Subcutaneous abdominal adipose tissue (tissue), 5 donors: ENCODE data around the gene CPVL.
"Not testable (repeated sequence)": the region's sequence is repeated elsewhere in the genome, so short reads cannot be mapped to it uniquely, and the experiment has no call there.

Experiments
- H3K27ac ChIP-seq: one replicate; pipeline ENCODE4 v1.7.0; 2013; ENCODE audit warnings: low read depth, mild to moderate bottlenecking, inconsistent platforms, low read length, moderate library complexity
- H3K27me3 ChIP-seq, 5 donors: one replicate each; pipeline ENCODE4 v1.7.0; 2013; ENCODE audit warnings: low read length in 5 of 5, inconsistent platforms in 1 of 5; ENCODE audit not compliant: control insufficient read depth in 5 of 5, insufficient read depth in 4 of 5
- H3K36me3 ChIP-seq, 5 donors: one replicate each; pipeline ENCODE4 v1.7.0; 2013; ENCODE audit warnings: low read length in 5 of 5; ENCODE audit not compliant: control insufficient read depth in 5 of 5, insufficient read depth in 5 of 5
- H3K4me1 ChIP-seq, 5 donors: one replicate each; pipeline ENCODE4 v1.7.0; 2013; ENCODE audit warnings: low read length in 5 of 5, mild to moderate bottlenecking in 3 of 5, moderate library complexity in 1 of 5; ENCODE audit not compliant: control insufficient read depth in 5 of 5, insufficient read depth in 5 of 5
- H3K4me3 ChIP-seq, 5 donors: one replicate each; pipeline ENCODE4 v1.7.0; 2013; ENCODE audit warnings: low read length in 5 of 5, low read depth in 1 of 5
- H3K9ac ChIP-seq, 5 donors: one replicate each; pipeline ENCODE4 v1.7.0; 2013; ENCODE audit warnings: low read length in 5 of 5, mild to moderate bottlenecking in 4 of 5, moderate library complexity in 3 of 5
- H3K9me3 ChIP-seq, 5 donors: one replicate each; pipeline ENCODE4 v1.7.0; 2013; ENCODE audit warnings: low read length in 5 of 5; ENCODE audit not compliant: control insufficient read depth in 5 of 5
- donor health status: healthy.
- donor health status: healthy.
- donor health status: healthy.
- donor health status: healthy.
- donor health status: healthy.

The CPVL gene

DNA sequence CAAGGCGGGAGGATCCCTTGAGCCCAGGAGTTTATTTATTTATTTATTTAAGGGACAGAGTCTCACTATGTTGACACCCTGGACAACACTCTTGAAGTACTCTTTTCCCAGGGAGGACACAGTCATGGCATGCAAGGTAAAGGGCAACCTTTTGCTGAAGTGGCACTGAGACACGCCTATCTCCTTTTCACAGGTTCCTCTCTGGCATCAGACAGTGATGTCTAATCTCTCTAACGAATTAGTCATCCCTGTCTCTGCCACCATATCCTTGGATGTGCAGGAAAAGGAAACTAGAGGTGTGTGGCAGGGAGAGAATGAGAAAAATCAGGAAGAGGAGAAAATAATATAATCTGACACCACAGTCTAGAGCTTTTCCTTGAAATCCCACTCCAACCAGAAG, 19.5 kb downstream of the CPVL start:
- Histone ChIP-seq H3K4me3 (no peak overlapping the region), H3K9ac (no peak overlapping the region), H3K4me1 (peaks cover 0 to 24% (median 4%) of the 10 kb centered on the region in 5 donors), H3K27me3 (no peaks in the 10 kb centered on the region), H3K36me3 (no peaks in the 10 kb centered on the region), H3K27ac (no peak overlapping the region), H3K9me3 (no peaks in the 10 kb centered on the region)

DNA sequence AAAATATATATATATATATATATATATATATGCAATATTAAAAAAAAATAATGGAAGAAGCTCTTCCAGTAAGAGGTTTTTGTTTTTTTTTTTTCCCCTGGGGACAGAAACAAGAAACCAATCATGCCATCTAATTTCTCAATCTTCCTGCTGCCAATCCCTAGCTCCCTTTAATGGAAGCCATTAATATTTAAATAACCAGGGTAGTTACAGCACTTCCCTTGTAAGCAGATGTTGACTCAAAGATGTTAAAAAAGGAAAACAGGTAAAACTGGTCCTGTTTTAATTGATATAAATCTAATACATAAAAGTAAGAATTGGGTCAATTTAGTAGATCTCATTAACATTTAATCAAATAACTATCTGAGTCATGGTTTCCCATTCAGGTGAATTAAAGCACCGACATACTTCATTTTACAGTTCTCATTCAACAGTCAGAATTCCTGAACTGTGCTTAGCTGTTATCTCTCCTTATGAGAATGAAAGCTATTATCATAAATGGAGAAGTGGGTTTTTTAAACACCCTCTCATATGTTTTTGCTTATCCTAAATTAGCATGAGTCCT, 22.6 kb downstream of the CPVL start:
- H3K36me3 ChIP-seq, result peaks cover 0 to 3% (median 0%) of the 10 kb centered on the region in 5 donors
- H3K4me3 ChIP-seq, result no peak overlapping the region
- H3K4me1 ChIP-seq, result peaks cover 0 to 24% (median 4%) of the 10 kb centered on the region in 5 donors
- no peak overlapping the region for H3K9ac ChIP-seq
- H3K9me3 ChIP-seq, result no peaks in the 10 kb centered on the region
- peaks cover 0 to 2% (median 0%) of the 10 kb centered on the region in 5 donors for H3K27me3 ChIP-seq
- no peak overlapping the region for H3K27ac ChIP-seq

DNA sequence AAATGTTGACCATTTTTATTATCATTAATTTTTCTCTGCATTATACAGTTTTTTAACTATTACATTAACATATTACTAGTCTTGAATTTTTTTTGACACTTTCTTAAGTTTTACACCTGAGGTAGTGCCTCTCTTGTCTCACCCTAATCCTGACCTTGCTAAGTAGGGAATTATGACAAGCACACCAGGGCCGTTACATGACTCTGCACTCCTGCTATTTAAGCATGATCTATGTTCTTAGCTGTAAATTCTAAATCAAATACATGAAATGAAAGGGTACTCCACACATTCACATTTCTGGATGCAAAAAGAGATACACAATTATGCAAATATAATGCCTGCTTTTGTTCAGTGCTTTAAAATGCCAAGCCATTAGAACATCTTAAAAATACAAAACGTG, 23.6 kb downstream of the CPVL start:
- no peaks in the 10 kb centered on the region for H3K9me3 ChIP-seq
- peaks cover 0 to 2% (median 0%) of the 10 kb centered on the region in 5 donors for H3K27me3 ChIP-seq
- H3K4me1 ChIP-seq, result peaks cover 0 to 20% (median 4%) of the 10 kb centered on the region in 5 donors
- H3K36me3 ChIP-seq, result peaks cover 0 to 3% (median 0%) of the 10 kb centered on the region in 5 donors
- H3K9ac ChIP-seq, result no peak overlapping the region
- H3K27ac ChIP-seq, result no peak overlapping the region
- H3K4me3 ChIP-seq, result no peak overlapping the region

DNA sequence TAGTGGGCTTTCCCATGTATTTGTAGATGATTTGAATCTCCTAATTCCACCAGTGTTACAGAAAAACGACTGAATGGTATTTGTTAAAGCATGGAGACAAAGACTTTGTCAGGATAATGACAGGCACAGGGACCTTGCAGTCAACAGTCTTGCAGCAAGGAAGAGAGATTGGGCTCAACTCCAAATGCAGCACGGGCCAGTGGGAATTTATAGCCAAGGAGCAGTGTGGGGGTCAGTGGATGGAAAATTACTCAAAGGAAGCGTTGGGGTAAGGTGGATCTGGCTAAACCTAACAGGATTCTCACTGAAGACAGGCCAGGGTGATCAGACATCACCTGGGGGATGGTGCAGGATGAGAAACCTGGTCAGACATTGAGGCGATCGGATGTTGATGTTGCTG, 24.3 kb downstream of the CPVL start:
- Histone ChIP-seq H3K4me3 (peak overlapping the region in 1 of 5 donors; percentile 5), H3K27me3 (peaks cover 0 to 2% (median 0%) of the 10 kb centered on the region in 5 donors), H3K9me3 (no peaks in the 10 kb centered on the region), H3K9ac (no peak overlapping the region), H3K4me1 (peaks cover 0 to 16% (median 4%) of the 10 kb centered on the region in 5 donors), H3K27ac (no peak overlapping the region), H3K36me3 (peaks cover 0 to 3% (median 0%) of the 10 kb centered on the region in 5 donors)

DNA sequence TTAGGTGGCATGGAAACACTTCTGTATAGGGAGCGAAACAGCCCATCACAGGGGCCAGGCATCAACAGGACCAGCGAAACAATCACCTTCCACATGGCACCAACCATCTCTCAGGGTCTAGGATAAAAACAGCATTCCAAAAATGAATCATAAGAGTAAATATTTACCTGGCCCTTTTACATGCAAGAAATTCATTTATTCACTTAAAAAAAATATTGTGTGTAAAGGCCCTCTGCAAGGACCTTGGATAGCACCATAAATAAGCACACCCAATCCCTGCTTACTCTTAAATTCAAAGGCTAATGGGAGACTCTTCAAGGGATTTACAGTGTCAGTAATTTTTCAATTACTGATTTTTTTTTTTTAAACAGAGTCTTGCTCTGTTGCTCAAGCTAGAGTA, 25.4 kb downstream of the CPVL start:
- Histone ChIP-seq H3K4me3 (no peak overlapping the region), H3K27me3 (peaks cover 0 to 2% (median 0%) of the 10 kb centered on the region in 5 donors), H3K27ac (no peak overlapping the region), H3K4me1 (peaks cover 0 to 19% (median 4%) of the 10 kb centered on the region in 5 donors), H3K9me3 (no peaks in the 10 kb centered on the region), H3K36me3 (peaks cover 0 to 3% (median 0%) of the 10 kb centered on the region in 5 donors), H3K9ac (no peak overlapping the region)

DNA sequence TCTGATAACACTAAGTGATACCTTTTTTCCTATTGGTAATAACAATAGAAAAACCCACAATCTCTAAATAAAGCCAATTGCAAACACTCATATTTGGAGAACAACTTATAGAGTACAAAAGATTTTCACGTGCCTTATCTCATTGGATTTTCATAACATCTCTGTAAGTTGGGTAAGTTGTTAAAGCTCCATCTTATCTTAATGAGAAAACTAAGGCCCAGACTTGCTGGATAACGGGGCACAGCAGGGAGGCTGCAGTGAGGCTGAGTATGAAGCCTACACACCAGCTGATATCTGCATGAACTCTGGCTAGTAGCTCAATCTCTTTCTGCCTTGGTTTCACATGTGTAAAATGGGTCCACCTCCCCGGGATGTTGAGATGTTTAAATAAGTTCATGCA, 26.8 kb downstream of the CPVL start:
- H3K9me3 ChIP-seq, result no peaks in the 10 kb centered on the region
- no peak overlapping the region for H3K9ac ChIP-seq
- H3K27ac ChIP-seq, result no peak overlapping the region
- peaks cover 0 to 19% (median 4%) of the 10 kb centered on the region in 5 donors for H3K4me1 ChIP-seq
- no peak overlapping the region for H3K4me3 ChIP-seq
- peaks cover 0 to 3% (median 0%) of the 10 kb centered on the region in 5 donors for H3K36me3 ChIP-seq
- H3K27me3 ChIP-seq, result peaks cover 0 to 2% (median 0%) of the 10 kb centered on the region in 5 donors

DNA sequence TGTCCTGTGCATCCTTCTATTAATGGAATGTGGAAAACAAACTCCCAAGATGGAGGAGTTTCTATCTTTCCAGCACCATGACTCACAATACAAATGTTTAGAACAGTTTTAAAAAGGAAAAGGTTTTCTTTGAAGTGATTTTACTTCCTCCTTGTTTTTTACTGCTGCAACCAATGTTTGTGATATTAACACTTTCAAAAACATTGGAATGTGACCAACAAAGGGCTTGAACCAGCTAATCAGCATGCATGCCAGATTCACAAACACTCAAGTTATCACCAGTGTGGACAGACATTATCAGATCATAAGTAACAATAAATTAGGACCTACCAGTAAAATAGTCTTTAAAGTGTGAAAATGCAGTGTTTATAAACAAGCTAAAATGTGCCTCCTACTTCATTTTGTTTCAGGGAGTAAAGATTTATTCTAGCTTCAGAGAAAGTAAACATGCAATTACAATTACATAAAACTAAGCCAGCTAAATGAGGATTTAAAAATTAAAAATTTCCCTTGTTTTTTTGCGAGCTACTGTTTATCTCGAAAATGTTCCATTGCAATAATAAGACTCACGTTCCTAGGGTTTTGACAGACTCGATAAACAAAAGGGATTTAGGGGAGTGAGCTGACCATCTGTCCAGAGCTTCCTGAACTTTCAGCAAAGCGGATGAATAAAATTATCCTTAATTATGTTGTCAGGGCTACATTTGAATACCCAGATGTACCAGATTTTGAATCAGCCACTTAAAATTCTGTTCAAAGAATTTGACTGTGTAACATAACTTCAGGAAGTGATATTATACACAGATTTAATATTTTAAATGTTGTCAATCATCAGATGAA, 29.8 kb downstream of the CPVL start:
- H3K9ac ChIP-seq, result no peak overlapping the region
- H3K36me3 ChIP-seq, result peaks cover 0 to 3% (median 0%) of the 10 kb centered on the region in 5 donors
- H3K4me3 ChIP-seq, result no peak overlapping the region
- H3K27me3 ChIP-seq, result peaks cover 0 to 2% (median 0%) of the 10 kb centered on the region in 5 donors
- peaks cover 0 to 13% (median 0%) of the 10 kb centered on the region in 5 donors for H3K4me1 ChIP-seq
- H3K9me3 ChIP-seq, result no peaks in the 10 kb centered on the region
- H3K27ac ChIP-seq, result no peak overlapping the region

DNA sequence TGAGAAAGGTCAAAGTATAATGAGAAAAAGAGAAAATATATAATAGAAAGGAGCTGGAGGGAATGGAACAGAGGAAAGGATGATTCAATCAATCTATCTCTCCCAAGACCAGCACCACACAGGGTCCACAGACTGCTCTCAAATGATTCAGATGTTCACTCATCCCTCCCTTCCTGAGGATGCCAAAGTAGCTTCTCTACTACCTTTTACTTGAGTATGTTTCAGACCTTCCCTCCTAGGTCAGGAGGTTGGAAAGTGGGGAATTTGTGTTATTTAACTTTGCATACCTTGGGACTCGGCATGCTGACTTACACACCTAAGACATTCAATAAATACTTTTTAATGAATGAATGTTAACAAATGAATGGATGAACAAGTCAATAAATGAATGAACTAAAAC, 30.6 kb downstream of the CPVL start:
- Histone ChIP-seq H3K27me3 (peaks cover 0 to 2% (median 0%) of the 10 kb centered on the region in 5 donors), H3K27ac (no peak overlapping the region), H3K4me1 (peaks cover 0 to 16% (median 0%) of the 10 kb centered on the region in 5 donors), H3K9ac (no peak overlapping the region), H3K9me3 (peaks cover 0 to 4% (median 0%) of the 10 kb centered on the region in 5 donors), H3K4me3 (no peak overlapping the region), H3K36me3 (peaks cover 0 to 3% (median 0%) of the 10 kb centered on the region in 5 donors)

DNA sequence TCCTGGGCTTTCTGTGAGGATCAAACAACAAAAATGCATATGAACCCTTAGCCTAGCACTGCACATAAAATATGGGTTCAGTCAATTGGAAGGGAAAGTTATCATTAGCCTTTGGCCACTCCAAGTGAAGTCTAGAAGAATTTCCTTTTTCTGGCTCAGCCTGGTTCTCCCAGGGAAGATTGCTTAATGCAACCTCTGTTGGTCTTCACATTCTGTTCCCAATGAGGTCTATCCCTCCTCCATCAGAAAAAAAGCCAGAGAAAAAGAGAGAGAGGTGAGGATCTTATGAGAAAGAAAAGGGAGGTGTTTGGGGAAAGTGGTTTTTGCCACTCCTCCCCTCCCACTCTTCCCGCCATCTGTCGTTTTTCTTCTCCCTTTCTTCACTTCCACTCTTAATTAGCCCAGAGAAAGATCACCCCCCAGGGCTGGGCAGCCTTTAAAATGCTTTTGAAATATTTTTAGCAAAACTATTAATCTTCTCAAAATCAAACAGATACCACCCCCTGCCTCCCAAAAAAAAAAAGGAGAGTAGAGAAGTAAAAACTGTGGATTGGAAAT, 31.1 kb downstream of the CPVL start:
- H3K27ac ChIP-seq, result no peak overlapping the region
- H3K9ac ChIP-seq, result no peak overlapping the region
- peaks cover 0 to 7% (median 0%) of the 10 kb centered on the region in 5 donors for H3K9me3 ChIP-seq
- H3K4me1 ChIP-seq, result peaks cover 0 to 22% (median 3%) of the 10 kb centered on the region in 5 donors
- no peak overlapping the region for H3K4me3 ChIP-seq
- peaks cover 0 to 3% (median 0%) of the 10 kb centered on the region in 5 donors for H3K36me3 ChIP-seq
- H3K27me3 ChIP-seq, result peaks cover 0 to 2% (median 0%) of the 10 kb centered on the region in 5 donors

DNA sequence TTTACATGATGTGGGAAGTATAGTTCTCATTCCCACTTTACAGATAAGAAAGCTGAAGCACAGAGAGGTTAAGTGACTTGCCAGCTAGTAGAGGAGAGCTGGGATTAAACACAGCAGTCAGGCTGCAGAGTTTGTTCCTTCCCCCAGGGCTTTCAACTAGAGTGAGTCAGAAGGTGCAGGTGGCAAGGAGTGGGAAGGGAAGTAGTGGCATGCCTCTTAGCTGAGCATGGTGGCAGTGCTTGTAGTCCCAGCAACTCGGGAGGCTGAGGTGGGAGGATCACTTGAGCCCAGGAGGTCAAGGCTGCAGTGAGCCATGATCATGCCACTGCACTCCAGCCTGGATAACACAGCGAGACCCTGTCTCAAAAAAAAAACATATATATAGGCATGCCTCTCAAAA, 32.1 kb downstream of the CPVL start:
- not testable (repeated sequence) for H3K36me3 ChIP-seq, H3K9me3 ChIP-seq, H3K27ac ChIP-seq, H3K27me3 ChIP-seq, H3K9ac ChIP-seq, H3K4me3 ChIP-seq
- H3K4me1 ChIP-seq, result peaks cover 0 to 30% (median 10%) of the 10 kb centered on the region in 5 donors
